Hepatocyte (in vitro differentiated cells): ENCODE data around the gene ZNF48. TPM values are rescaled to one million over a fixed set of nuclear protein-coding genes. Genes with fewer than 3 reads are reported as not detected.
A peak's percentile ranks its signal among the peaks of the same experiment; 100 is the strongest.

Source experiments
- DNase-seq: peaks from one replicate; pipeline ENCODE4 v3.0.0-alpha.2; 2016; ENCODE audit warnings: low spot score
- H2AFZ ChIP-seq: fragments of 200-600 bp; sonication (generic); 2 replicates; pipeline ENCODE4 v1.6.0; 2016; ENCODE audit warnings: antibody characterized with exemption, mild to moderate bottlenecking
- H3K27ac ChIP-seq: fragments of 200-600 bp; sonication (generic); 2 replicates; pipeline ENCODE4 v1.5.1; 2016; ENCODE audit warnings: mild to moderate bottlenecking
- H3K27me3 ChIP-seq: fragments of 200-600 bp; sonication (generic); 2 replicates; pipeline ENCODE4 v1.6.1; 2016
- H3K36me3 ChIP-seq: fragments of 200-600 bp; sonication (generic); replicated peaks from 2 replicates; pipeline ENCODE4 v1.5.1; 2016; ENCODE audit warnings: low read depth; ENCODE audit not compliant: insufficient read depth
- H3K4me1 ChIP-seq: fragments of 200-600 bp; sonication (generic); 2 replicates; pipeline ENCODE4 v1.5.1; 2016; ENCODE audit warnings: mild to moderate bottlenecking, moderate library complexity; ENCODE audit not compliant: insufficient read depth
- H3K4me2 ChIP-seq: fragments of 200-600 bp; sonication (generic); 2 replicates; pipeline ENCODE4 v1.6.0; 2016
- H3K4me3 ChIP-seq: fragments of 200-600 bp; sonication (generic); 2 replicates; pipeline ENCODE4 v1.5.1; 2016; ENCODE audit warnings: mild to moderate bottlenecking
- H3K79me2 ChIP-seq: fragments of 200-600 bp; sonication (generic); 2 replicates; pipeline ENCODE4 v1.6.0; 2017; ENCODE audit warnings: mild to moderate bottlenecking
- H3K9me2 ChIP-seq: fragments of 200-600 bp; sonication (generic); replicated peaks from 2 replicates; pipeline ENCODE4 v1.6.0; 2017; ENCODE audit warnings: mild to moderate bottlenecking; ENCODE audit not compliant: insufficient read depth
- H3K9me3 ChIP-seq: fragments of 200-600 bp; sonication (generic); 2 replicates; pipeline ENCODE4 v1.5.1; 2016; ENCODE audit warnings: low read depth, mild to moderate bottlenecking
- H4K20me1 ChIP-seq: fragments of 200-600 bp; sonication (generic); 2 replicates; pipeline ENCODE4 v1.6.0; 2016; ENCODE audit warnings: mild to moderate bottlenecking; ENCODE audit not compliant: insufficient read depth, poor library complexity, severe bottlenecking
- EZH2 ChIP-seq: fragments of 200-600 bp; sonication (generic); IDR thresholded peaks from 2 replicates; pipeline ENCODE4 v1.6.1; 2016; ENCODE audit warnings: antibody characterized with exemption, mild to moderate bottlenecking, borderline replicate concordance
- EZH2phosphoT487 ChIP-seq: fragments of 200-600 bp; sonication (generic); IDR thresholded peaks from one replicate; pipeline ENCODE4 v1.6.1; 2018; ENCODE audit warnings: antibody characterized with exemption, mild to moderate bottlenecking, low read depth, moderate library complexity; ENCODE audit not compliant: unreplicated experiment, severe bottlenecking
- WGBS: methylation state at CpG from one replicate; pipeline ENCODE4 v1.1.6; 2016; ENCODE audit warnings: low lambda C conversion rate; ENCODE audit errors: missing lambda C conversion rate; 5-methylcytosine and 5-hydroxymethylcytosine counted together
- polyA plus RNA-seq: library from polyadenylated mRNA; unstranded; fragments of >200 nt; fragmentation: Nextera tagmentation; extraction: Ambion mirVana; gene quantifications from 2 replicates; pipeline ENCODE4 v1.2.1, GENCODE V29; 2016
- total RNA-seq: library from RNA; depleted of rRNA; stranded (reverse); fragments of >200 nt; gene quantifications from 2 replicates; pipeline ENCODE4 v1.2.3, GENCODE V29; 2014
- TF ChIP-seq, protein P1 (sequence below): fragments of 200-600 bp; sonication (generic); IDR thresholded peaks from 2 replicates; pipeline ENCODE4 v1.5.1; 2016; ENCODE audit warnings: antibody characterized with exemption, mild to moderate bottlenecking; ENCODE audit not compliant: poor library complexity

The ZNF48 gene
- total and polyA plus RNA-seq, 2 experiments from 2014 or later = 6.1 to 7.7 TPM

DNA sequence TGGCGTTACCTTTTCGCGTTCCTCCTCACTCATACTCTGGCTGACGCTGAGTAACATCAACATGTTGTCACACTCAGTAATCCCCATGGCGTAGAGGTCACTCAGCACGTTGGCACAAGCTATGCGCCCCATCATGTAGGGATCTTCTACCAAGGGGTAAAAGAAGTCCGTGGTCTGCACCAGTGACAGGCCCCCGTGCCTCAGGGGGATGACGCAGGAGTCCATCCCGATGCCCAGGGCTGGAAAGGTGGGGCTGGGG is 49.9 kb downstream of the ZNF48 start:
- no peak for DNase-seq
- peaks cover 16% of the 10 kb centered on the region for H3K79me2 ChIP-seq
- 55% methylated on average over 10 of the region's 11 CpGs for WGBS
- no peaks in the 10 kb centered on the region for H4K20me1 ChIP-seq
- H3K9me2 ChIP-seq = no peaks in the 10 kb centered on the region
- H3K27ac ChIP-seq = peak overlapping the region; percentile 96
- peak overlapping the region; percentile 95 for H3K4me2 ChIP-seq
- H2AFZ ChIP-seq = peak overlapping the region; percentile 69
- peaks cover 19% of the 10 kb centered on the region for H3K4me1 ChIP-seq
- H3K36me3 ChIP-seq = peaks cover 4% of the 10 kb centered on the region
- no peaks in the 10 kb centered on the region for H3K27me3 ChIP-seq
- peaks cover 14% of the 10 kb centered on the region for H3K9me3 ChIP-seq
- TF ChIP-seq EZH2phosphoT487 (no peak), EZH2 (no peak)
- TF ChIP-seq, protein P1, sequence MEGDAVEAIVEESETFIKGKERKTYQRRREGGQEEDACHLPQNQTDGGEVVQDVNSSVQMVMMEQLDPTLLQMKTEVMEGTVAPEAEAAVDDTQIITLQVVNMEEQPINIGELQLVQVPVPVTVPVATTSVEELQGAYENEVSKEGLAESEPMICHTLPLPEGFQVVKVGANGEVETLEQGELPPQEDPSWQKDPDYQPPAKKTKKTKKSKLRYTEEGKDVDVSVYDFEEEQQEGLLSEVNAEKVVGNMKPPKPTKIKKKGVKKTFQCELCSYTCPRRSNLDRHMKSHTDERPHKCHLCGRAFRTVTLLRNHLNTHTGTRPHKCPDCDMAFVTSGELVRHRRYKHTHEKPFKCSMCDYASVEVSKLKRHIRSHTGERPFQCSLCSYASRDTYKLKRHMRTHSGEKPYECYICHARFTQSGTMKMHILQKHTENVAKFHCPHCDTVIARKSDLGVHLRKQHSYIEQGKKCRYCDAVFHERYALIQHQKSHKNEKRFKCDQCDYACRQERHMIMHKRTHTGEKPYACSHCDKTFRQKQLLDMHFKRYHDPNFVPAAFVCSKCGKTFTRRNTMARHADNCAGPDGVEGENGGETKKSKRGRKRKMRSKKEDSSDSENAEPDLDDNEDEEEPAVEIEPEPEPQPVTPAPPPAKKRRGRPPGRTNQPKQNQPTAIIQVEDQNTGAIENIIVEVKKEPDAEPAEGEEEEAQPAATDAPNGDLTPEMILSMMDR = no peak
- peak overlapping the region; percentile 73 for H3K4me3 ChIP-seq

DNA sequence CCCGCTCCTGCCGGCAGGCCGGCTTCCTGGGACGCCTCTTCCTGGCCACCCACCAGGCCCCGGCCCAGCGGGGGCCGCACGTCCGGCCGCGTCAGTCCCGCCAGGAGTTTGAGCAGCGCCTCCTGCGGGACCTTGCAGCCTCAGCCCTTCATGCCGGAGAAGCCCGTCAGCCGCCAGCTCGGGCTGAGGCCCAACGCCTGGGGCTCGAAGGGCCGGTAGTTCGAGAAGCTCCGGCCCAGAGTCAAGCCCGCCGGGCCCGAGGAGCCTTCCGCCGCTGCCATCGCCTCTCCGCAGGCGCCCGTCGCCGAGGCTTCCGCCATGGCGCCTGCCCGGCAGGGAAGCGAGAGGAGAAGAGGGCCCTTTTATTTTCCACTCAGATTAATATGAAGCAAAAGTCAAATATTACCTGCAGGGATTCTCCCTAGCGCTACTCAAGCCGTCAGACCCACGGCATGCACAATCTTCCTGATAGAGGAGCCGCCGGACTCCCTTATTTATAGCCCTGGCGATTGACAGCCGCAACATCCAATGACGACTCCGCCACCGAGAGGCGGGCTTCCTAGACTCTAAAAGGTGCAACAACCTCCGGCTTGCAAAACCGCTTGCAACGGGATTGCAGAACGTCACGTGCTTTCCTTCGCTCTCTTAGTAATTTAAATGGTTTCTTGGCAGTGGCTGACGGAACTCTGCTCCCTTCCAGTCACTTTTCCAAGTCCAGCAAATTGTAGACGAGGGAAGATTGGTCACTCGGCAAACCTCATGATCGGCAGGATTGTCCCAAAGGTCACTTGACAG is 50.4 kb downstream of the ZNF48 start, which contains the start of gene SEPHS2:
Gene SEPHS2, minus strand, starts transcription at position 467 of the 795 bp plus-strand sequence. Its CDS starts 147 bp downstream, at position 320.
- peak within 1 kb of the TSS; percentile 96 for H3K27ac ChIP-seq
- H3K79me2 ChIP-seq = peaks cover 16% of the 10 kb centered on the region
- peak within 1 kb of the TSS; percentile 95 for H3K4me2 ChIP-seq
- H4K20me1 ChIP-seq = no peaks in the 10 kb centered on the region
- peak within 1 kb of the TSS; percentile 73 for H3K4me3 ChIP-seq
- peaks cover 19% of the 10 kb centered on the region for H3K4me1 ChIP-seq
- H3K36me3 ChIP-seq = peaks cover 4% of the 10 kb centered on the region
- H2AFZ ChIP-seq = peak within 1 kb of the TSS; percentile 69
- TF ChIP-seq, protein P1 = peak; percentile 49
- no peak for TF ChIP-seq EZH2
- TF ChIP-seq EZH2phosphoT487 = no peak
- 4% methylated on average over 52 of the region's 59 CpGs for WGBS
- H3K9me2 ChIP-seq = no peaks in the 10 kb centered on the region
- peaks cover 14% of the 10 kb centered on the region for H3K9me3 ChIP-seq
- H3K27me3 ChIP-seq = no peaks in the 10 kb centered on the region
- DNase-seq = peak; percentile 96

DNA sequence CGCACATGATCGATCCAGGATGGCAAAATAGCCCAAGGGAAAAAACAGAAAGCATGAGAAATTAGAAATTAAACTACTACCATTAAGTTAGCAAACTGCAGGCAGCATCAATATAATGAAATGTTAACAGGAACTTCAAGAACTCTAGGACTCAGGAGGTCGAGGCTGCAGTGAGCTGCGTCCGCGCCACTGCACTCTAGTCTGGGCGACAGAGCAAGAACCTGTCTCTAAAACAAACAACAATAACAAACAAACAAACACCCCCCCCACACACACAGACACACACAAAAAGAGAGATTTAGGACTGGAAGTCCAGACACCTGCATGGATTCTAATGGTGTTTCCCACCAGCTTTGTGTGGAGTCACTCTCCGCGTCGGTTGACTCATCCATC is 51.0 kb downstream of the ZNF48 start:
- H3K4me1 ChIP-seq = peaks cover 19% of the 10 kb centered on the region
- 90% methylated on average over 10 of the region's 10 CpGs for WGBS
- H3K9me3 ChIP-seq = peaks cover 14% of the 10 kb centered on the region
- H4K20me1 ChIP-seq = no peaks in the 10 kb centered on the region
- H3K79me2 ChIP-seq = peaks cover 16% of the 10 kb centered on the region
- no peak overlapping the region for H3K4me3 ChIP-seq
- DNase-seq = no peak
- H3K9me2 ChIP-seq = no peaks in the 10 kb centered on the region
- TF ChIP-seq, protein P1 = no peak
- no peak for TF ChIP-seq EZH2phosphoT487
- TF ChIP-seq EZH2 = no peak
- no peaks in the 10 kb centered on the region for H3K27me3 ChIP-seq
- H3K4me2 ChIP-seq = peak overlapping the region; percentile 95
- peak overlapping the region; percentile 39 for H2AFZ ChIP-seq
- H3K27ac ChIP-seq = peak overlapping the region; percentile 96
- H3K36me3 ChIP-seq = peaks cover 4% of the 10 kb centered on the region
